ENCODE data around the gene NKIRAS2.

Gene NKIRAS2

GRCh38 chr17:41974658-41975057 is 45.2 kb upstream of the NKIRAS2 start:
- no peak for DNase-seq (ENCODE audit: low spot score)
- no peak for TF ChIP-seq CTCF (IDR thresholded peaks at IDR 0.05; ENCODE audit: extremely low read depth, insufficient read depth, missing control alignments)
- in situ Hi-C loops (cut with MboI; ENCODE audit: low pct_unique_long_range_greater_than_20kb, low sequenced_read_pairs, unreplicated experiment), result no loop called here

GRCh38 chr17:41975099-41976083 is 44.5 kb upstream of the NKIRAS2 start:
- no peak for TF ChIP-seq CTCF (IDR thresholded peaks at IDR 0.05; ENCODE audit: extremely low read depth, insufficient read depth, missing control alignments)
- no peak for DNase-seq (ENCODE audit: low spot score)
- in situ Hi-C loops (cut with MboI; ENCODE audit: low pct_unique_long_range_greater_than_20kb, low sequenced_read_pairs, unreplicated experiment), result no loop called here

- no peak for TF ChIP-seq CTCF (IDR thresholded peaks at IDR 0.05; ENCODE audit: extremely low read depth, insufficient read depth, missing control alignments)
- in situ Hi-C loops (cut with MboI; ENCODE audit: low pct_unique_long_range_greater_than_20kb, low sequenced_read_pairs, unreplicated experiment), result no loop called here
- no peak for DNase-seq (ENCODE audit: low spot score)
Measured at GRCh38 chr17:41976142-41976768, 43.6 kb upstream of the NKIRAS2 start.

- no peak for TF ChIP-seq CTCF (IDR thresholded peaks at IDR 0.05; ENCODE audit: extremely low read depth, insufficient read depth, missing control alignments)
- in situ Hi-C loops (cut with MboI; ENCODE audit: low pct_unique_long_range_greater_than_20kb, low sequenced_read_pairs, unreplicated experiment), result no loop called here
Measured at GRCh38 chr17:41977991-41978390, 41.9 kb upstream of the NKIRAS2 start.

GRCh38 chr17:41982026-41982760 is 37.7 kb upstream of the NKIRAS2 start:
- DNase-seq (ENCODE audit: low spot score), result no peak
- no peak for TF ChIP-seq CTCF (IDR thresholded peaks at IDR 0.05; ENCODE audit: extremely low read depth, insufficient read depth, missing control alignments)
- in situ Hi-C loops (cut with MboI; ENCODE audit: low pct_unique_long_range_greater_than_20kb, low sequenced_read_pairs, unreplicated experiment), result no loop called here

More at GRCh38 chr17:41977991-41978390, 41.9 kb upstream of the NKIRAS2 start:
- no peak for DNase-seq (ENCODE audit: low spot score)

- in situ Hi-C loops (cut with MboI; ENCODE audit: low pct_unique_long_range_greater_than_20kb, low sequenced_read_pairs, unreplicated experiment), result no loop called here
- DNase-seq (ENCODE audit: low spot score), result no peak
- TF ChIP-seq CTCF (IDR thresholded peaks at IDR 0.05; ENCODE audit: extremely low read depth, insufficient read depth, missing control alignments), result no peak
Measured at GRCh38 chr17:41984454-41984853, 35.4 kb upstream of the NKIRAS2 start.

Measured in GM13977 (cell line).